Measurements from ENCODE around the gene KRT28. TPM values are rescaled to one million over a fixed set of nuclear protein-coding genes. Genes with fewer than 3 reads are reported as not detected.
A peak's percentile ranks its signal among the peaks of the same experiment; 100 is the strongest.

The KRT28 gene
- total and polyA plus RNA-seq, 2 experiments from 2014 or later, result not detected

- peak overlapping the region; percentile 80 for H3K4me3 Mint-ChIP-seq
- H3K4me2 ChIP-seq, result peak overlapping the region; percentile 91
- peak overlapping the region; percentile 94 for H3K4me3 ChIP-seq
- H3K27me3 ChIP-seq (ENCODE audit: insufficient read depth), result no peaks in the 10 kb centered on the region; the same call in 1 of the 2 replicates
- peaks cover 8% of the 10 kb centered on the region; the same call in 2 of the 3 replicates for H3K36me3 Mint-ChIP-seq (ENCODE audit: low read depth)
- no peaks in the 10 kb centered on the region for H3K79me2 ChIP-seq (replicated peaks; ENCODE audit: insufficient read depth)
- H3K4me1 Mint-ChIP-seq, result 0 out of 3 replicates have a peak, but pooled peaks cover 2% of the 10 kb centered on the region
- H3K36me3 ChIP-seq (ENCODE audit: insufficient read depth), result peaks cover 5% of the 10 kb centered on the region; the same call in 1 of the 2 replicates
- H3K27ac Mint-ChIP-seq, result peak overlapping the region; percentile 89
- H2AFZ ChIP-seq, result peak overlapping the region; percentile 98; the same call in 1 of the 2 replicates
- DNase-seq (ENCODE audit: low spot score) (no peak), ATAC-seq (no peak)
- TF ChIP-seq STAT1 (IDR thresholded peaks at IDR 0.05; ENCODE audit: unreplicated experiment), result no peak
- no peak for TF ChIP-seq CTCF (conservative IDR thresholded peaks at IDR 0.05; ENCODE audit: low read depth in 2 of 2)
- TF ChIP-seq REST (IDR thresholded peaks at IDR 0.05; ENCODE audit: unreplicated experiment), result no peak
- TF ChIP-seq JUNB (IDR thresholded peaks at IDR 0.05; ENCODE audit: unreplicated experiment), result no peak
- no peak for TF ChIP-seq EZH2phosphoT487 (IDR thresholded peaks at IDR 0.05; ENCODE audit: unreplicated experiment)
- TF ChIP-seq POLR2AphosphoS5 (IDR thresholded peaks at IDR 0.05; ENCODE audit: low read depth), result no peak
- TF ChIP-seq ZNF114 (CRISPR knock-in tag; IDR thresholded peaks at IDR 0.05), result no peak
- no peak for TF ChIP-seq NANOG (IDR thresholded peaks at IDR 0.05; ENCODE audit: borderline replicate concordance)
- no peak for TF ChIP-seq CREB1 (CRISPR knock-in tag; IDR thresholded peaks at IDR 0.05; ENCODE audit: low read depth)
- TF ChIP-seq ZNF462 (CRISPR knock-in tag; IDR thresholded peaks at IDR 0.05), result no peak
- no peak for TF ChIP-seq ZNF331 (CRISPR knock-in tag; IDR thresholded peaks at IDR 0.05; ENCODE audit: low read depth)
- TF ChIP-seq EZH2 (IDR thresholded peaks at IDR 0.05; ENCODE audit: low read depth, unreplicated experiment), result no peak
- TF ChIP-seq ETS1 (IDR thresholded peaks at IDR 0.05), result no peak
- H4K20me1 ChIP-seq (replicated peaks; ENCODE audit: insufficient read depth), result no peaks in the 10 kb centered on the region
- peaks cover 2% of the 10 kb centered on the region; the same call in 1 of the 2 replicates for H3K9me2 ChIP-seq (ENCODE audit: insufficient read depth)
- H3F3A ChIP-seq (replicated peaks; ENCODE audit: low read depth), result peaks cover 6% of the 10 kb centered on the region; the same call in 1 of the 2 replicates
- peaks cover 3% of the 10 kb centered on the region for H3K27me3 Mint-ChIP-seq (ENCODE audit: insufficient read depth, low read depth, poor library complexity)
- peak overlapping the region; percentile 18; the same call in 1 of the 2 replicates for H3K27ac ChIP-seq (ENCODE audit: low read depth)
- no peaks in the 10 kb centered on the region; the same call in 2 of the 3 replicates for H3K9me3 Mint-ChIP-seq
- peaks cover 10% of the 10 kb centered on the region; the same call in 1 of the 2 replicates for H3K4me1 ChIP-seq (ENCODE audit: insufficient read depth)
Measured at GRCh38 chr17:40818343-40818732, 18.6 kb upstream of the KRT28 start.

Measured in GM23338 (cell line).